Activated CD4-positive, alpha-beta T cell treated with anti-CD3 and anti-CD28 coated beads, Interleukin-2, amount 10 ng/mL, durations not matched to agents 7 days and 5 days (primary cell): ENCODE data around the gene CFAP61. TPM values are rescaled to one million over a fixed set of nuclear protein-coding genes. Genes with fewer than 3 reads are reported as not detected.

ENCODE experiments used
- CTCF ChIA-PET: fragments of 350-600 bp; sonication (Branson Sonifier 250); formaldehyde crosslinking; loops from one replicate; lab custom pipeline; 2021; ENCODE audit warnings: antibody characterized with exemption; lab: Charles Lee
- POLR2A ChIA-PET: fragments of 350-600 bp; sonication (Branson Sonifier 250); formaldehyde crosslinking; loops from one replicate; lab custom pipeline; 2021; ENCODE audit warnings: antibody characterized with exemption; lab: Charles Lee
- DNase-seq: peaks from one replicate; pipeline ENCODE4 v3.0.0-alpha.2; 2020
- H3K27ac Mint-ChIP-seq: one replicate; pipeline ENCODE4 v1.8.0; 2021; ENCODE audit warnings: mild to moderate bottlenecking, moderate library complexity, mixed read lengths
- H3K27me3 Mint-ChIP-seq: one replicate; pipeline ENCODE4 v1.8.0; 2021; ENCODE audit warnings: mixed read lengths
- H3K36me3 Mint-ChIP-seq: one replicate; pipeline ENCODE4 v1.8.0; 2021; ENCODE audit warnings: low read depth, mixed read lengths
- H3K4me1 Mint-ChIP-seq: one replicate; pipeline ENCODE4 v1.8.0; 2021; ENCODE audit warnings: mixed read lengths
- H3K4me3 Mint-ChIP-seq: one replicate; pipeline ENCODE4 v1.8.0; 2021; ENCODE audit warnings: mild to moderate bottlenecking, moderate library complexity, mixed read lengths
- H3K9me3 Mint-ChIP-seq: one replicate; pipeline ENCODE4 v1.8.0; 2021; ENCODE audit warnings: mixed read lengths
- total RNA-seq, 2 experiments: library from RNA; stranded (reverse); gene quantifications; one replicate each; pipeline ENCODE4 v1.2.3, GENCODE V29; 2021

Gene CFAP61
- total RNA-seq, 2 experiments from 2014 or later: not detected

DNA sequence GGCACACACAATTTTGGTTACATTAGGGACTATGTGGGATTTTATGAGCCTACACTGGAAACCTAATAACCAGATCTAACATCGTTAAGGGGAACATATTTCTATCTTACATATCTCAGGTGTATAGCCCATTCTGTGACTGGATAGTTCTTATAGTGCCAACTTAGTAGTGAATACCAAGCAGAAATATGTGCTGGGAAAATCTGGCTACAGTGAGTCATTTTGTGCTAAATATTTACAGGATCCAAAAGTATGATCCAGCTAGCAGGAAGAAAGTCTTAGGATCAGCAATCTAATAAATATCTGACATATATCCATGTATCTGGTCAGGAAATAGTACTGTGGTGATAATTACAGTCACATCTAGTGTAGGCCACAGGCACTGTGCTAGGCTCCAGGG is 221.0 kb downstream of the CFAP61 start:
- Mint-ChIP-seq H3K27ac (no peak overlapping the region), H3K9me3 (no peaks in the 10 kb centered on the region), H3K4me1 (no peaks in the 10 kb centered on the region), H3K4me3 (no peak overlapping the region), H3K36me3 (no peaks in the 10 kb centered on the region), H3K27me3 (peaks cover 13% of the 10 kb centered on the region)
- no peak for DNase-seq
- CTCF ChIA-PET: no interaction called here
- POLR2A ChIA-PET: no interaction called here

DNA sequence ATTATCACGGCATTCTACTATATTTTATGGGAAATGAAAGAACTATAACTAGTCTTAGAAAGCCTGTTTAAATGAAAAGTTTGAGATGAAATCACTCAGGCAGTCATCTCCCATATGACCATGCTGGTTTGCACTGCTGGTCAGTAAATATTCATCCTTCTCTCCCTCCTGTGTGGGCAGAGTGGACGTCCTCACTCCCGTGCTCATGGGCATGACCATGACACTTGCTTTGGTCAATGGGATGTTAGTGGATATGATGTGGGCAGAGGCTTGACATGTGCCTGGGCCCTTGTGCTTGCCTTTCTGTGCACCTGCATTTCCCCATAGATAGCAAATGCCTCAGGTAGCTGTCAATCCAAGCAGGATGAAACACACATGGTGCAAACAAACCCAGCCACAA is 222.5 kb downstream of the CFAP61 start:
- H3K27me3 Mint-ChIP-seq: peaks cover 17% of the 10 kb centered on the region
- POLR2A ChIA-PET: no interaction called here
- no peaks in the 10 kb centered on the region for H3K9me3 Mint-ChIP-seq
- no peak overlapping the region for H3K27ac Mint-ChIP-seq
- H3K36me3 Mint-ChIP-seq: no peaks in the 10 kb centered on the region
- DNase-seq: no peak
- CTCF ChIA-PET: no interaction called here
- H3K4me1 Mint-ChIP-seq: no peaks in the 10 kb centered on the region
- no peak overlapping the region for H3K4me3 Mint-ChIP-seq

DNA sequence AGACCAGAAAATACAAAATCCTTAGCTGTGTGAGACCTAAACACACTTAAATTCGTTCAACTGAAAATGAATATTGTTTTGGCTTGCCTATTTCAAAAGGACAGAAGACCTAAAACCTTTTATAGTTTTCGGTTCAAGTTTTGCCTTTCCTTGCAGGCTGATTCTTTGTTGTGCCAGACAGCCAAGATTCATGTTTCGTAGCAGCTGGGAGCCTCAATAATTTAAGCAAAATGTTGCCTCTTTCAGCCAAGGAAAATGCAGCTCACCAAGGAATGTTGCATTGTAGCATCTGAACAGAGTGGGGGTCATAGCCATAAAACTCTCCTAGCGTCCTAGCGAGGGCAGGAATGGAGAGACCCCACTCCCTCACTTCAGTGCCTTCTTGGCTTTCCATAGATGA is 223.3 kb downstream of the CFAP61 start:
- H3K27me3 Mint-ChIP-seq: peaks cover 17% of the 10 kb centered on the region
- no peaks in the 10 kb centered on the region for H3K9me3 Mint-ChIP-seq
- DNase-seq: no peak
- CTCF ChIA-PET: no interaction called here
- no peaks in the 10 kb centered on the region for H3K36me3 Mint-ChIP-seq
- POLR2A ChIA-PET: no interaction called here
- no peak overlapping the region for H3K27ac Mint-ChIP-seq
- H3K4me3 Mint-ChIP-seq: no peak overlapping the region
- H3K4me1 Mint-ChIP-seq: no peaks in the 10 kb centered on the region

DNA sequence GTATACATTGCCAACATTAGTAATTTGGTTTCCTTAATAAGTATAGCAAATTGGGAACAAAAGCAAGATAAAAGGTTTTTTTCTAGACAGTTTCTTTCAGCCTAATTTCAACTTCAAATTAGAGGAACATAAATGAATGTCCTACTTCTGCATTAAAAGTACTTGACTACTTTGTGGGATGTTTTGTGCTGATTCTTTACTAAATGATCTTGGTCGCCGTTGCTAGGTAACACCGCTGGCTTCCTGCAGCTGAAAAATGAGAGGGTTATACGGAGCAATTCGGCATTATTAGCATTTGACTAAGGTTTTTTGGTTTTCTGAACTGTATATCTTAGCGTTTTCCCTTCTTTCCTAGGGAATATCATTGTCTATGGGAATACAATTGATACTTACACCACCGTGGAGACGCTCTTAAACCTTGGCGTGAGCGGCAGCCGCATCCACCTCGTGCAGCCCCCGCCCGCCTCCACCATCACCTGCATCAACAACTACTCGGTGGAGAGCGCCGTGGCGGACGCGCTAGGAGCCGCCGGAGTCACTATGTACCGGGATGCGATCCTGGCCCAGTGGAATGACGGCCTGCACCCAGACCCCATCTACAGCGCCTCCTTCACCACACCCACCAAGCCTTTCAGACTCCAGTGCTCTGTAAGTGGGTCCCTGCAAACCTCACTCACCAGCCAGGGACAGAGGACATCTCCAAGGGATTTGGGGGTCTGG is 224.6 kb downstream of the CFAP61 start:
- no peak for DNase-seq
- no peaks in the 10 kb centered on the region for H3K9me3 Mint-ChIP-seq
- no peaks in the 10 kb centered on the region for H3K4me1 Mint-ChIP-seq
- H3K27me3 Mint-ChIP-seq: peaks cover 19% of the 10 kb centered on the region
- no peak overlapping the region for H3K27ac Mint-ChIP-seq
- ChIA-PET POLR2A (no interaction called here), CTCF (no interaction called here)
- no peak overlapping the region for H3K4me3 Mint-ChIP-seq
- H3K36me3 Mint-ChIP-seq: no peaks in the 10 kb centered on the region

DNA sequence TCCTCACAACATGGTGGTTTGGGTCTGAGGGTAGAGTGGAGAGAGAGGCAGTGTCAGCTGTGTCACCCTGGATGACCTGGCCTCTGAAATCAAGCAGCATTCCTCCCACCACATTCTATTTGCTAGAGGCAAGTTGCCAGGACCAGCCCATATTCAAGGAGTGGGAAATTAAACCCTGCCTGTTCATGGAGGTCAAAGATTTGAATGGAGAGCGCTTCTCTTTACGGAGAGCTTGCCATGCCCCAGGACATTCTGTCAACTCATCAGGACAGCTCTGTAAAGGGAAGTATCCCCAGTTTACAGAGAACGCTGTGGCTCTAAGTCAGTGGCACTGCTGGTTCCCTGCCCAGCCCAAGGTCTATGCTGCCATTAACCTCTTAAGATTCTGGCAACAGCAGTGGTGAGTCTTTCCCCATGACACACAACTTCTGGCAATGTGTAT is 225.6 kb downstream of the CFAP61 start:
- Mint-ChIP-seq H3K9me3 (no peaks in the 10 kb centered on the region), H3K27me3 (peaks cover 19% of the 10 kb centered on the region), H3K4me1 (no peaks in the 10 kb centered on the region), H3K36me3 (no peaks in the 10 kb centered on the region), H3K4me3 (no peak overlapping the region), H3K27ac (no peak overlapping the region)
- ChIA-PET POLR2A (no interaction called here), CTCF (no interaction called here)
- no peak for DNase-seq

DNA sequence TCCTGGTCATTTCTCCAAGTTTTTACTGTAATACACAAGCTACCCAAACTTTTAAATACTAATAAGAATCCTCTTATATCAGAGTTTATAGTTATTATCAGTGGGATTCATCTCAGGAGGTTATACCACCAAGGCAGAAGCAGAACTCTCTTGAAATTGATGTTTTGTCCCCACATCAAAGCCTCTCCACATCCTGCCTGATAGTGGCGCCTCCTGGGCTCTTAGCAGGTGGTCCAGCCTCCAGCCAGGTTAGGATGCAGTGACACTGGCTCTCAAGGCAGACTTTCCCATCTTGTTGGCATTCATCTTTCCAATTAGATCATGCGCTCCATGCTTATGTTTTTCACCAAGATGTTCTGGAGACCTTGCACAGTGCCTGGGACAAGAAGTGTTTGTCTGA is 233.7 kb downstream of the CFAP61 start:
- Mint-ChIP-seq H3K9me3 (no peaks in the 10 kb centered on the region), H3K4me3 (no peak overlapping the region), H3K27ac (peak overlapping the region; percentile 41), H3K36me3 (no peaks in the 10 kb centered on the region), H3K4me1 (no peaks in the 10 kb centered on the region), H3K27me3 (peaks cover 17% of the 10 kb centered on the region)
- ChIA-PET CTCF (interaction anchor here (0.6 to 0.7 kb wide), 2 partner anchors 58 to 83 kb away, joined by 3 read pairs; no protein-coding TSS in a partner anchor), POLR2A (no interaction called here)
- no peak for DNase-seq

DNA sequence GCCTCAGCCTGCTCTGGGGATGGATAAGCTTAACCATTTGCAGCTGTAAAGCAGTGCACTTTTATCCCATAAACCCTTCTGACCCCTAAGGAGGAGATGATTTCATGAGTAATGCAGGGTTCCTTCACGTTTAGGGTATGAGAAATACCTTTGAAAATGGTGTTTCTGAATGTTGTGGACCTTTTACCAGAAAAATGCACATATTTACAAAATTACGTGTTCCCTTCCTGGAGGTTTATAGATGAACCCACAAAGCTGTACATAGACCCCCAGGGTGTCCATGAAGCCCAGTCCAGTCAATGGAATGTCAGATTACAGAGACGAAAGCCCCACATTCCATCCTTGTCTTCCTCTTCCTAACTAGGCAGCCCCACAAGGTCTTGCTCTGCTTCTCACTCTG is 237.0 kb downstream of the CFAP61 start:
- POLR2A ChIA-PET: no interaction called here

DNA sequence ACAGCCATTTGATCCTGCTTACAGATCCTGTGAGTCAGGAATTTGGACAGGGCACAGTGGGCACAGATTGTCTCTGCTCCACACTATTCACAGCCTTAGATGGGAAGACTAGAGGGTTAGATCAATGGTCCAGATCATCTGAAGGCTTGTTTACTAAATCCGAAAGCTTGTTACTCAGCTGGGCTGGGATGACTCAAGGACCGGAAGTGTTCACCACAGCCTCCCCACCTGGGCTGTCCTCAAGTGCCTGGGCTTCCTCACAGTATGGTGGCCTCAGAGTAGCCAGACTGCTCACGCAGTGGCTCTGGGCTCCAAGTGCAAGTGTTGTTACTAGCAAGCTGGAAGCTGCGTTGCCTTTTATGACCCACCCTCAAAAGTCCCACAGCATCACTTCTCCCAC is 240.1 kb downstream of the CFAP61 start:
- Mint-ChIP-seq H3K4me3 (no peak overlapping the region), H3K4me1 (no peaks in the 10 kb centered on the region), H3K27ac (no peak overlapping the region), H3K27me3 (peaks cover 3% of the 10 kb centered on the region), H3K36me3 (no peaks in the 10 kb centered on the region), H3K9me3 (no peaks in the 10 kb centered on the region)
- ChIA-PET CTCF (no interaction called here), POLR2A (no interaction called here)
- no peak for DNase-seq

More for the DNA sequence above, 237.0 kb downstream of the CFAP61 start:
- CTCF ChIA-PET: no interaction called here
- H3K27me3 Mint-ChIP-seq: peaks cover 13% of the 10 kb centered on the region
- no peak for DNase-seq
- no peaks in the 10 kb centered on the region for H3K4me1 Mint-ChIP-seq
- no peaks in the 10 kb centered on the region for H3K9me3 Mint-ChIP-seq
- H3K4me3 Mint-ChIP-seq: no peak overlapping the region
- H3K27ac Mint-ChIP-seq: no peak overlapping the region
- H3K36me3 Mint-ChIP-seq: no peaks in the 10 kb centered on the region

DNA sequence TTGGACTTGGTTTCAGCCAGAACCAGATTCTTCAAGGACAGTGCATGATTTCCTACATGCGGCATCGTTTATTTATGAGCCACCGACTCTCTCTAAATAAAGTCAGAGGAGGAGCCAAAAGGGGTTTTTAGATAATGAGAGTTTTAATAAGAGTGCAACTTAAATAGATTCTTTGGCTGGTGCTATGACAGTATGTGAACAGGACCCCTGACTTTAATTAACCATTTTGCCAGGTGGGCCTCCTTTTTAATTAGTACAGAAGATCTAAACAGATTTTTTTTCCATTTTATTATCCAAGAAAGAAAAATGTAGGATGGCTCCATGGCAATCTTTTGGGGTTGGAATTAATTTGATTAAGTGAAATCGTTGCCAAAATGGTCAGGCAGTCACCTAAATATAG is 240.8 kb downstream of the CFAP61 start:
- H3K4me3 Mint-ChIP-seq: no peak overlapping the region
- H3K36me3 Mint-ChIP-seq: no peaks in the 10 kb centered on the region
- DNase-seq: no peak
- CTCF ChIA-PET: no interaction called here
- H3K9me3 Mint-ChIP-seq: no peaks in the 10 kb centered on the region
- POLR2A ChIA-PET: no interaction called here
- H3K4me1 Mint-ChIP-seq: no peaks in the 10 kb centered on the region
- H3K27ac Mint-ChIP-seq: no peak overlapping the region
- peaks cover 3% of the 10 kb centered on the region for H3K27me3 Mint-ChIP-seq

DNA sequence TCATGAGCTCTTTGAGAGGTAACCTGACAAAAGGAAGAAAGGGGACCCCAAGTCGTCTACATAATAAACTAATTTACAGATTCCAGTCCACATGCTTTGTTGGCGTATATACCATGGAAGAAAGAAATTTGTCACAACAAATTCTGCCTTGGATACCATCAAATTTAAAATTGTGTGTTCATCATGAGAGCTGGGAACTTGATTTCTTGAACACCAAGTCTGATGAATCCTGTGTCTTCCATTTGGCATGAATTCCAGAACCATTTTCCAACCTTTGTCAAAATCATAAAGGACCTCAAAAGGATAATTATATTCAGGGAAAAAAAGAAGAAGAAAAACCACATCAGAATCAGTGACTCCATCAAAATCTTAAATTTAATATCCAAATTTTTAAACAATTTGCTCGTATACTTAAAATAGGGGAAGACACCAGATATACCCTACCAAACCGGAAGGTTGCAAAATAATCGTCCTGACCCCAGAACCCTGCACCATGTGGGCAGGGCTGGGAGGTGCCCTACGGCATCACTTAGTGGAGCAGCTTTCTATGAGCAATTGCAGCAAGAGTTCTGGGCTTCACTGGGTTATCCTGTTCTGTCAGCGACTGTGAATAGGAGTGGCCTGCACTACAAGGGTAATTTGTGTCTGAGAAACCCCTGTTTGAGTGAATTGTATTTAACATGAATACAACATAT is 241.5 kb downstream of the CFAP61 start:
- ChIA-PET POLR2A (no interaction called here), CTCF (no interaction called here)
- no peaks in the 10 kb centered on the region for H3K4me1 Mint-ChIP-seq

DNA sequence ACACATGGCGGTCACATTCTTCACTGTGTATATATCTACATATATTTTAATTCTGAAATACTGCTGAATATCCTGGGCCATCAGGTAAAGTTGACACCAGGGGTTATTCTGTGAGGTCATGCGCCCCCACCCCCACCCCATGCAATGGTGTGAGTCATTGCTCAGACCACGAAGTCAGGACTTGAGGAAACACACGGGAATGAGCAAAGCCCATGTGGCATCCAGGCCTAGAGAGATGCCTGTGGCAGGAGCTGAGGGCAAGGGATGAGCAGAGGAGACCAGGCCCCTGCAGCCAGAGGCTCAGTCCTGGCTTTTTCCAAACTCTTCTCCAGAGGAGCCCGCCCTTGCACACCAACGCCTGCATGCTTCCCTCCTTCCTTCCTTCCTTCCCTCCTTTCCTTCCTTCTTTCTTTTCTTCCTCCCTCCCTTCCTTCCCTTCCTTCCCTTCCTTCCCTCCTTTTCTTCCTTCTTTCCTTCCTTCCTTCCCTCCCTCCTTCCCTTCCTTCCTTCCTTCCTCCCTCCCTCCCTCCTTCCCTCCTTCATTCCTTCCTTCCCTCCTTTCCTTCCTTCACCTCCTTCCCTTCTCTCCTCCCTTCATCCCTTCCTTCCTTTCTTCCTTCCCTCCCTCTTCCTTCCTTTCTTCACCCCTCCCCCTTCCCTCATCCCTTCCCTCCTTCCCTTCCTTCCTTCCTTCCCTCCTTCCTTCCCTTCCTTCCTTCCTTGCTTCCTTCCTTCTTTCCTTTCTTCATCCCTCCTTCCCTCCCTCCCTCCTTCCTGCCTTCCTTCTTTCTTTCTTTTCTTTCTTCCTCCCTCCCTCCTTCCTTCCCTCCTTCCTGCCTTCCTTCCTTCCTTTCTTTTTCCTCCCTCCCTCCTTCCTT is 243.5 kb downstream of the CFAP61 start:
- DNase-seq: no peak
- ChIA-PET POLR2A (no interaction called here), CTCF (no interaction called here)
- Mint-ChIP-seq H3K27ac (no peak overlapping the region), H3K4me3 (no peak overlapping the region), H3K27me3 (peaks cover 2% of the 10 kb centered on the region), H3K4me1 (no peaks in the 10 kb centered on the region), H3K9me3 (no peaks in the 10 kb centered on the region), H3K36me3 (no peaks in the 10 kb centered on the region)

More for the DNA sequence above, 241.5 kb downstream of the CFAP61 start:
- DNase-seq: no peak
- Mint-ChIP-seq H3K36me3 (no peaks in the 10 kb centered on the region), H3K27ac (no peak overlapping the region), H3K4me3 (no peak overlapping the region), H3K9me3 (no peaks in the 10 kb centered on the region), H3K27me3 (peaks cover 2% of the 10 kb centered on the region)

DNA sequence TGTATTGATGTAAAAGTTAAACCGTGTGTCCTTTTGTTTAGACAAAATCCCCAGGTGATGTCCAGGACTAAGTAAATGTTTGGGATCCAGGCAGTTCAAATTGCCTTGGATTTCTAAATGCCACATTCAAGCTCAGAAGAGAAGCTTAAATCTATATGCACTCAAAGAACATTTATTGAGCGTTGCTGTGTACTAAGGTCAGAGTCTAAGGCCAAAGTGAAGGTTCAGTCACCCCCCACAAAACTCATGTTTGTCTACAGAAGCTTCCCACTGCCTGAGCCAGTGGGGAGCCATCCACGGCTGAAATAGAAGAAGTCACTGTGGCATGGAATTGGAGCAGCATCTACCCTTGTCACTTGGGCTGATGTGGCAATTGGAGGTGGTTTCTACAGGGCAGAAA is 244.8 kb downstream of the CFAP61 start:
- peaks cover 2% of the 10 kb centered on the region for H3K27me3 Mint-ChIP-seq
- H3K9me3 Mint-ChIP-seq: no peaks in the 10 kb centered on the region
- CTCF ChIA-PET: no interaction called here
- DNase-seq: no peak
- H3K4me1 Mint-ChIP-seq: no peaks in the 10 kb centered on the region
- no peaks in the 10 kb centered on the region for H3K36me3 Mint-ChIP-seq
- H3K4me3 Mint-ChIP-seq: no peak overlapping the region
- no peak overlapping the region for H3K27ac Mint-ChIP-seq
- POLR2A ChIA-PET: no interaction called here

DNA sequence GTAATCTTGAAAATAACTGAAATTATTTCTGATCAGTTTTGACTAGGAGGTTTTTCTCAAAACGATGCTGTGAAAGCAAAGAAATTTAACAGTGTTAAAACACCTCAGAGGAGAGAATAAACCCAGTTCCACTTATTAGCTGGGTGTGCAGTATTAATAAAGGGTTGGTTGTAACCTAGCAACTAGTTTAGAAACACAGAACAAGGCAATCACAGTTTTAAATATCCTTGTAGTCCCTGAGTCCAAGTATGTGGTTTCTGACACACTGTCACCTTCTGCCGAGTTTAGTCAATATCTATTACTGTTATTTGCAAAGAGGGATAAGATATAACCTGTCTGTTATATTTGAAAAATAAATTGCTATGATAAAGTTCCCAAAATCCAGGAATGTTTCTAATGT is 245.4 kb downstream of the CFAP61 start:
- ChIA-PET POLR2A (no interaction called here), CTCF (no interaction called here)
- H3K4me1 Mint-ChIP-seq: no peaks in the 10 kb centered on the region
- H3K36me3 Mint-ChIP-seq: no peaks in the 10 kb centered on the region
- no peak overlapping the region for H3K27ac Mint-ChIP-seq
- no peak for DNase-seq
- H3K27me3 Mint-ChIP-seq: peaks cover 2% of the 10 kb centered on the region
- H3K9me3 Mint-ChIP-seq: no peaks in the 10 kb centered on the region
- no peak overlapping the region for H3K4me3 Mint-ChIP-seq
